ENCODE data around the gene MOG.

MOG gene

GRCh38 chr6:29620630-29621029, 36.3 kb upstream of the MOG start:
- TF ChIP-seq CTCF (IDR thresholded peaks at IDR 0.05; ENCODE audit: low read depth, low read length, poor library complexity, severe bottlenecking): no peak
- TF ChIP-seq EZH2phosphoT487 (IDR thresholded peaks at IDR 0.05; ENCODE audit: borderline replicate concordance, low read length): no peak
- H4K20me1 ChIP-seq (ENCODE audit: control insufficient read depth, insufficient read depth, low read depth, low read length): no peaks in the 10 kb centered on the region
- H3K9me2 ChIP-seq (replicated peaks; ENCODE audit: control insufficient read depth, low read length): no peaks in the 10 kb centered on the region
- H3K27ac ChIP-seq (ENCODE audit: low read depth, low read length): no peak overlapping the region
- 0 out of 2 replicates have a peak, but pooled peaks cover under 1% of the 10 kb centered on the region for H3F3A ChIP-seq (ENCODE audit: control insufficient read depth, insufficient read depth)
- H3K9me3 ChIP-seq (ENCODE audit: control insufficient read depth, insufficient read depth, low read length): no peaks in the 10 kb centered on the region
- no peak overlapping the region for H3K4me3 ChIP-seq (ENCODE audit: low read length)
- no peaks in the 10 kb centered on the region for H3K27me3 ChIP-seq (ENCODE audit: control insufficient read depth, low read length)
- no peak overlapping the region for H3K4me2 ChIP-seq (ENCODE audit: low read length)
- H3K79me2 ChIP-seq (ENCODE audit: control insufficient read depth, low read length): no peaks in the 10 kb centered on the region
- H3K36me3 ChIP-seq (ENCODE audit: control insufficient read depth, low read length): peaks cover 11% of the 10 kb centered on the region
- no peaks in the 10 kb centered on the region for H3K4me1 ChIP-seq (ENCODE audit: control insufficient read depth, low read length)

- Histone ChIP-seq H3K27me3 (ENCODE audit: control insufficient read depth, low read length) (no peaks in the 10 kb centered on the region), H3K4me3 (ENCODE audit: low read length) (no peak overlapping the region), H3K9me2 (replicated peaks; ENCODE audit: control insufficient read depth, low read length) (no peaks in the 10 kb centered on the region), H3K4me2 (ENCODE audit: low read length) (no peak overlapping the region), H3K79me2 (ENCODE audit: control insufficient read depth, low read length) (no peaks in the 10 kb centered on the region), H3K4me1 (ENCODE audit: control insufficient read depth, low read length) (peaks cover 15% of the 10 kb centered on the region), H3K9me3 (ENCODE audit: control insufficient read depth, insufficient read depth, low read length) (no peaks in the 10 kb centered on the region), H4K20me1 (ENCODE audit: control insufficient read depth, insufficient read depth, low read depth, low read length) (0 out of 2 replicates have a peak, but pooled peaks cover 2% of the 10 kb centered on the region), H3K36me3 (ENCODE audit: control insufficient read depth, low read length) (peaks cover 8% of the 10 kb centered on the region), H3K27ac (ENCODE audit: low read depth, low read length) (no peak overlapping the region), H3F3A (ENCODE audit: control insufficient read depth, insufficient read depth) (peaks cover 12% of the 10 kb centered on the region)
- TF ChIP-seq EZH2phosphoT487 (IDR thresholded peaks at IDR 0.05; ENCODE audit: borderline replicate concordance, low read length) (no peak), CTCF (IDR thresholded peaks at IDR 0.05; ENCODE audit: low read depth, low read length, poor library complexity, severe bottlenecking) (no peak)
These were observed 32.4 kb upstream of the MOG start for GRCh38 chr6:29624520-29624961.

- Histone ChIP-seq H3K9me3 (ENCODE audit: control insufficient read depth, insufficient read depth, low read length) (no peaks in the 10 kb centered on the region), H3K9me2 (replicated peaks; ENCODE audit: control insufficient read depth, low read length) (no peaks in the 10 kb centered on the region), H3K4me3 (ENCODE audit: low read length) (no peak overlapping the region), H3K79me2 (ENCODE audit: control insufficient read depth, low read length) (no peaks in the 10 kb centered on the region), H4K20me1 (ENCODE audit: control insufficient read depth, insufficient read depth, low read depth, low read length) (0 out of 2 replicates have a peak, but pooled peaks cover 2% of the 10 kb centered on the region), H3K36me3 (ENCODE audit: control insufficient read depth, low read length) (no peaks in the 10 kb centered on the region; the same call in 1 of the 2 replicates), H3F3A (ENCODE audit: control insufficient read depth, insufficient read depth) (peaks cover 12% of the 10 kb centered on the region), H3K4me1 (ENCODE audit: control insufficient read depth, low read length) (peaks cover 23% of the 10 kb centered on the region), H3K27me3 (ENCODE audit: control insufficient read depth, low read length) (no peaks in the 10 kb centered on the region), H3K4me2 (ENCODE audit: low read length) (no peak overlapping the region), H3K27ac (ENCODE audit: low read depth, low read length) (no peak overlapping the region)
- no peak for TF ChIP-seq EZH2phosphoT487 (IDR thresholded peaks at IDR 0.05; ENCODE audit: borderline replicate concordance, low read length)
- TF ChIP-seq CTCF (IDR thresholded peaks at IDR 0.05; ENCODE audit: low read depth, low read length, poor library complexity, severe bottlenecking): no peak
These were observed 31.5 kb upstream of the MOG start for GRCh38 chr6:29625337-29625930.
